Esophagus squamous epithelium (tissue), 4 donors: Measurements from ENCODE around the gene ATXN7L3.

Experiments
- CTCF ChIP-seq, 6 experiments: fragments of 450-650 bp in 4 of 6; fragments of 200-600 bp in 2 of 6; sonication (generic) in 2 of 6; IDR thresholded peaks; one replicate each; pipeline ENCODE4 v1.5.1; 2016 to 2019; ENCODE audit warnings: antibody characterized with exemption in 6 of 6, mild to moderate bottlenecking in 4 of 6, moderate library complexity in 4 of 6
- POLR2A ChIP-seq, 4 donors: fragments of 450-650 bp; IDR thresholded peaks; one replicate each; pipeline ENCODE4 v1.6.1; 2017; ENCODE audit warnings: antibody characterized with exemption in 4 of 4, mild to moderate bottlenecking in 4 of 4, moderate library complexity in 3 of 4

DNA sequence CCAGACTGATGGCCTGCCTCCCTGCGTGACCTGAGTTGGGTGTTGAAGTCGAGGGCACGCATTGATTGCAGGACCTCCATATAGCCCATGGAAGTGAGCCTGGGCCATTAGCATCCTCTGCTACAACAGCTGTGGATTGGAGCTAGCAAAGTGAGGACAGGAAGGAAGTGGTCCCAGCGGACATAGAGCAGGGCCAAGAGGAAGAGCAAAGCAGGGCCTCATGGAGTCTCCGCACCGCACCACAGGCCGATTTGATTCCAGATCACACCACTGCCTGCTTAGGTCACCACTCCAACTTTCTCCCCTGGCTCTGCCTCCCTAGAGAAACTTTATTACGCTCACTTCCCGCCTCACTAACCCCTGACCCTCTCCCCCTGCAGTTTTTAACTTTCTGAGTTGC lies 30.5 kb upstream of the ATXN7L3 start:
- TF ChIP-seq CTCF (IDR thresholded peaks at IDR 0.05) (no peak), POLR2A (IDR thresholded peaks at IDR 0.05) (no peak)
